ENCODE measurements around the gene DNAH14.
A peak's percentile ranks its signal among the peaks of the same experiment; 100 is the strongest.

Gene DNAH14

GRCh38 chr1:224922404-224923164 is 6.9 kb upstream of the DNAH14 start (continued):
- TF ChIP-seq ZNF548 (tag by site-specific recombination; IDR thresholded peaks at IDR 0.05) (no peak), ZNF600 (tag by site-specific recombination; IDR thresholded peaks at IDR 0.05) (peak; percentile 91), ZNF449 (tag by site-specific recombination; IDR thresholded peaks at IDR 0.05) (no peak), MZF1 (tag by site-specific recombination; IDR thresholded peaks at IDR 0.05; ENCODE audit: borderline replicate concordance) (no peak), ZNF280D (tag by site-specific recombination; IDR thresholded peaks at IDR 0.05) (no peak), ZNF843 (tag by site-specific recombination; IDR thresholded peaks at IDR 0.05) (no peak), ZXDB (tag by site-specific recombination; IDR thresholded peaks at IDR 0.05) (no peak), REPIN1 (tag by site-specific recombination; IDR thresholded peaks at IDR 0.05; ENCODE audit: low read depth) (no peak), YY1 (tag by site-specific recombination; IDR thresholded peaks at IDR 0.05) (peak; percentile 66), ZNF660 (tag by site-specific recombination; IDR thresholded peaks at IDR 0.05) (peak; percentile 69; the same call in 1 of the 2 replicates), KLF10 (tag by site-specific recombination; IDR thresholded peaks at IDR 0.05) (no peak), ZNF350 (tag by site-specific recombination; IDR thresholded peaks at IDR 0.05) (no peak), ZNF747 (tag by site-specific recombination; IDR thresholded peaks at IDR 0.05) (no peak), ZNF704 (tag by site-specific recombination; IDR thresholded peaks at IDR 0.05) (no peak), ZNF280C (tag by site-specific recombination; IDR thresholded peaks at IDR 0.05) (no peak), OSR2 (tag by site-specific recombination; IDR thresholded peaks at IDR 0.05) (no peak), TCF7L2 (IDR thresholded peaks at IDR 0.05; ENCODE audit: borderline replicate concordance, low read depth, low read length) (no peak), AEBP2 (tag by site-specific recombination; IDR thresholded peaks at IDR 0.05; ENCODE audit: borderline replicate concordance) (no peak), ZNF701 (tag by site-specific recombination; IDR thresholded peaks at IDR 0.05) (no peak), ZNF596 (tag by site-specific recombination; IDR thresholded peaks at IDR 0.05) (no peak), GLI4 (tag by site-specific recombination; IDR thresholded peaks at IDR 0.05) (no peak), SALL2 (tag by site-specific recombination; IDR thresholded peaks at IDR 0.05; ENCODE audit: borderline replicate concordance) (no peak), ZNF292 (tag by site-specific recombination; IDR thresholded peaks at IDR 0.05; ENCODE audit: borderline replicate concordance, low read depth) (no peak), ZNF341 (tag by site-specific recombination; IDR thresholded peaks at IDR 0.05; ENCODE audit: low read depth) (no peak), SCRT1 (tag by site-specific recombination; IDR thresholded peaks at IDR 0.05; ENCODE audit: borderline replicate concordance) (peak; percentile 67; the same call in 1 of the 2 replicates), ZNF2 (tag by site-specific recombination; IDR thresholded peaks at IDR 0.05) (0 out of 2 replicates have a peak, but pooled peaks have one; percentile 45), CTCF (tag by site-specific recombination; IDR thresholded peaks at IDR 0.05) (peak; percentile 87), ZNF654 (tag by site-specific recombination; IDR thresholded peaks at IDR 0.05; ENCODE audit: low read depth) (peak; percentile 97), ZNF510 (tag by site-specific recombination; IDR thresholded peaks at IDR 0.05; ENCODE audit: insufficient replicate concordance) (no peak)
